ENCODE results near the gene GNG5.
"Not testable (repeated sequence)": the region's sequence is repeated elsewhere in the genome, so short reads cannot be mapped to it uniquely, and the experiment has no call there.

GNG5 gene

DNA sequence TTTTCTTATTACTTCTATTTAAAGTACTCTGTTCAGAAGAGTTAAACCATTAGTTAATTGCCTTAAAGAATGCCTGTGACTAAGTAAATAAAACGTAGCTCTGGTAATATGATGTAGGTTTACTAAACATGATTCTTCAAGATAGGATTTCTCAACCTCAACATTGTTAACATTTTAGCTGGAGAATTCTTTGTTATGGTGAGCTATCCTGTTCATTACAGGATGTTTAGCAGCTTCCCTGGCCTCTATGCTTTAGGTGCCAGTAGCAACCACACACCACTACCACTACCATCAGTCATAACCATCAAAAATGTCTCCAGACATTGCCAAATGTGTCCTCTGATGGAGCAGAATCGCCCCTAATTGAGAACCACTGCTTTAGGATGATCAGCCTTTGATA, 16.6 kb downstream of the GNG5 start:
- DNase-seq (ENCODE audit: low read depth in 2 of 2): no peak

DNA sequence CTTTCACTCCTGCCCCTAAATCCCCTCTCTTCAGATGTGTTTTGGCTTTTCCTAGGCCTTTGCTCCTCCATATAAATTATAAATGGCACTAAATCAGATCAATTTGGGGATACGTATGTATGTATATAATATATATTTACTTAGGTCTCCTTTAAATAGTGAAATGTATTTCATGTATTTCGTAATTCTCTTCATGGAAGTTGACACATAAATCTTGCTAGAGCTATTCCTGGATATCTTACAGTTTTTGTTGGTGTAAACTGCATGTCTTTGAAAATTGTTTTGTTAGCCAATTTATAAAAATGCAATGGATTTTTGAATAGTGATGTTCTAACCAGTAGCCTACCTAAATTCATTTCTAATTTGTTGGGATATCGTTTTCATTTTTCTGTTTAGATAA, 18.3 kb downstream of the GNG5 start:
- DNase-seq (ENCODE audit: low read depth in 2 of 2): no peak

DNA sequence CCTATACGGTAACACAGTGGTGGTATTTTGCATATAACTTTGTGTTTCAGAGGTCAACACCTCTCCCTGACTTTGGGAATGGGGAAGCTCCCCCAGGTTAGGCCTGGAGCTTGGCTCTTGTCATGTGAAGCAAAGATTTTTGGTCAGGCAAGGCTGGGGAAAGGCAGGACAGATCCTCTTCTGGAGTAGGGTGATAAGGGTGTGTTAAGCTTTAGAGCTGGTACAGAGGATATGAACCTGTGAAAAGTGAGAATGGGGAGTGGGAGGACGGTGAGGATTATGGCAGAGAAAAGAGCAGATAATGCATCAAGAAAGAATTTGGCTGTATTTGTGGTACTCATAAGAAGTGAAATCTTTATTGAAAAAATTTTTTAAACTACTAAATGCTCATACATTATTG, 25.1 kb downstream of the GNG5 start:
- no peak for DNase-seq (ENCODE audit: low read depth in 2 of 2)

DNA sequence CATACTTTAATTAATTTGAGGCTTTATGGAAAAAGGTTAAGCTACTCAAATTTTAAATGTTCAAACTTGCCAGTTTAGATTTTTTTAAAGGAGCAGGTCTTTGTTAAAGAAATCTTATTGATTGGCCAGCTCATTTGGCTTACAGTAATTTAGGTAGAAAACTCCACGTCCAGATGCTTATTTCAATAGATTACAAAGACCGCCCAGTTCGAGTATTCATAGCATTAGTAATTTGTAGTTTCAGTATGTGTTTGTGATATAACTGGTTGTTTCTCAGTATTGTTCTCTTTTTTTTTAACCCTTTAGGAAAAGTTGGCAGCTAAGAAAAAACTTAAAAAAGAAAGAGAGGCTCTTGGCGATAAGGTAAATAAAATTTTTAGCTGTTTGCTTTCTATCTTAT, 25.7 kb downstream of the GNG5 start:
- no peak for DNase-seq (ENCODE audit: low read depth in 2 of 2)

DNA sequence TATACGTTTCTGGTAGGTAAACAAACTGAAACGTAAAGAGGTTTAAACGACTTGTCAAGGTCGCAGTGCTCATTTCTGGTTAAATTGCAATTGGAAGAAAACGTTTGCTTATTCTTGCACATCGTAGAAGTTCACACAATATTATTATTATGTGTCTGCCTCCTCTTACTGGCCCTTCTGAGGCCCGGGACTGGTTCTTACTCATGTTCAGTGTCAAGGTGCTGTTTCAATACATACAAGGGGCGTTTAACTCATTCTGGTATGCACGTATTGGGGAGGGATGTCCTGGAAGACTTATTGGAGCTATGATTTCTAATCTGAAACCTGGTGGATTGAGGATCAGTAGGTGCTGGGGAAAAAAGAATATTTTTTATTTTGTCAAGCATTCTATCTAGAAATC, 26.4 kb downstream of the GNG5 start:
- no peak for DNase-seq (ENCODE audit: low read depth in 2 of 2)

DNA sequence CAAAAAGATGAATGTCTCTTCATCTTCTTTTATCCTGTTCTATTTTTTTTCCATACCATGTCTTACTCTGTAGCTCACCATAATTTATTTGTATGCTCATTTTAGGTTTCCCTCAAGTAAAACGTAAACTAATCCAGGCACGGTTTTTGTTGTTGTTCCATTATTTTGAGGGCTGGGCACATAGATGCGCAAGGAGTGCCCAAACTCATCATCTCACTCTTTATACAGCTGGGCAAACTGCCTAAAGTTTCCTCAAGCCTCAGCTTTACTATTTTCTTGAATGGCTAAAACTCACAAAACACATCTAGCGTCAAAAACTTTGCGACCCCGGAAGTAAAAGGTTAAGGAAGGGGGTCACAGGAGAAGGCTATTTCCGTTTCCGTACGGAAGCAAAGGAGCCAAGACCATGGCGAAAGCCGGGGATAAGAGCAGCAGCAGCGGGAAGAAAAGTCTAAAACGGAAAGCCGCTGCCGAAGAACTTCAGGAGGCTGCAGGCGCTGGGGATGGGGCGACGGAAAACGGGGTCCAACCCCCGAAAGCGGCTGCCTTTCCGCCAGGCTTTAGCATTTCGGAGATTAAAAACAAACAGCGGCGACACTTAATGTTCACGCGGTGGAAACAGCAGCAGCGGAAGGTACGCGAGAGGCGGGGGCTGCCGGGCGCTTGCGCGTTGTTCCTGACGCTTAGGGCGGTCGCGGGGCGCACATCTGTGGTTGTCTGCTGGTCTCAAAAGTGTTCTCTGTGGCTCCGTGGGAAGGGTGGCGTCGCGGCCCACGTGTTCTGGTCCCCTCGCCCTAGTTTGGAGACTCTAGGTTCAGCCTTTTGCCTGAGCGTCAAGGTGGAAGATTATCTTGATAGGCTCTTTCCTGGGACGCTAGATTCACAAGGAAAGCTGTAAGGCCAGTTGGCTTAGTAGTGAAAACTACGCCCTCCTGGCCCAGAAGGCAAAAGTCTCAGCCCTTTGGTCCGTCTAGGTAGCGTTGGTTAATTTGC, 27.2 kb downstream of the GNG5 start, which contains the start of gene RPF1:
TSS of gene RPF1 (plus strand) at position 391 of the 993 bp plus-strand sequence. CDS start at position 407, 16 bp downstream.
- peak; percentile 74 to 75 for DNase-seq (ENCODE audit: low read depth in 2 of 2)

DNA sequence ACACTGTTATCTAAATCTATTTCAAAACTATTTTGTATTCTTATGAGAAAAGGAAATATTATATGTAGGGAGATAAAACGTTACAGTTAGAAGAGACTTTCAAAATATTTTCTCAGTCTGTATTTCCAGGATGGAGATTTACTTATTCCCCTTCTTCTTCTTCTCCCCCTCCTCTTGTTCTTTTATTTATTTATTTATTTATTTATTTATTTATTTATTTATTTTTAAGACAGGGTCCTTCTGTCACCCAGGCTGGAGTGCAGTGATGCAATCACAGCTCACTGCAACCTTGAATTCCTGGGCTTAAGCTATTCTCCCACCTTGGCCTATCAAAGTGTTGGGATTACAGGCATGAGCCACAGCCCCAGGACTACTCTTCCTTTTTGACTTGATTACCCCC, 30.2 kb downstream of the GNG5 start:
- no peak for DNase-seq (ENCODE audit: low read depth in 2 of 2)

DNA sequence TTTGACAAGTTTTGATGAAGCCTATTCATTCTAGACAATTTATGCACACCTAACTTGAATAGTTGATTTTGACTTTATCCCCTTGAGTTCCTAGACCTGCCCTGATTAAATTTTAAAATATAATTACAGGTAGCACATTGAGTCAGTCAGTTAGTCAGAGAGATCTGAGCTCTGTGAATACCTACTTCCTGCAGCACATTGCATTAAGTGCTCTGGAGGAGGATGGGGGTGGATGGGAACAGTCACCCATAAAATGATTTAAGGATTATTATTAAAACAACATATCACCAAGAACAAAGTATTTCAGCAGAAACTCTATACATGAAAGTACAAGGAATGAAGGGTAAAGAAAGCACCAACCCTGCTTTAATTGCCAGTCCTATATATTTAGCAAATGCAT, 39.1 kb downstream of the GNG5 start:
- no peak for DNase-seq (ENCODE audit: low read depth in 2 of 2)

DNA sequence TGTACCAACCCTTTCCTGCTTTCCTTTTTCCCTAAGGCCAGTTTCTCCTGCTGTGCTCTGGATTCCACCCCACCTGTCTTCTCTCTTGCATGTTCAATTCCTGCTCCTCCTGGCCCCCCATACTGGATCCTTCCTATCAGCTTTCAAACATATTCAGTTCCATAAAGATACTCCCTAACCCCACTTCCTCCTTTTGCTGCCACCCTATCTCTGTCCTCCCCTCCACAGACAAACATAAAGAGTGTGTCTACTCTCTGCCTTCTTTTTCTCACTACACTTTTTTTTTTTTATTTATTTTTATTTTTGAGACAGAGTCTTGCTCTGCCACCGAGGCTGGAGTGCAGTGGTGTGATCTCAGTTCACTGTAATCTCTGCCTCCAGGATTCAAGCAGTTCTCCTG, 44.3 kb downstream of the GNG5 start:
- no peak for DNase-seq (ENCODE audit: low read depth in 2 of 2)

DNA sequence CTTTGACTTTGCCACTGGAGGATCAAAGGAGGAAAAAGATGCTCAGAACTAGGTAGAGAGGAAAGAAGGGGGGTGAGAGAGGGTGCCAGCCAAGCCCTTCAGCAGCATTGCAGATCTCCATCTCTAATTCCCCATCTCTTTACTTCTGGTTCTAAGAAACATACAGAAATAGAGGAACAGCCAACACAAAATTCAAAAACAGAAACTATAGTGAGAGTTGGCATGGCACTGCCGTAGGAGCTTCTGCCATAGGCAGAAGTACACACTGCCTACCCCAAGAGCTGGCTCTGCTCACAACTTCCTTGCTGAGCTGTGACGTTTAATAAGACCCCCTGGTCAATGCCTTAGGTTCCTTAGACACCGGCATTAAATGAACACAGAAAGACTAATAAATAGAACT, 53.9 kb downstream of the GNG5 start:
- no peak for DNase-seq (ENCODE audit: low read depth in 2 of 2)

DNA sequence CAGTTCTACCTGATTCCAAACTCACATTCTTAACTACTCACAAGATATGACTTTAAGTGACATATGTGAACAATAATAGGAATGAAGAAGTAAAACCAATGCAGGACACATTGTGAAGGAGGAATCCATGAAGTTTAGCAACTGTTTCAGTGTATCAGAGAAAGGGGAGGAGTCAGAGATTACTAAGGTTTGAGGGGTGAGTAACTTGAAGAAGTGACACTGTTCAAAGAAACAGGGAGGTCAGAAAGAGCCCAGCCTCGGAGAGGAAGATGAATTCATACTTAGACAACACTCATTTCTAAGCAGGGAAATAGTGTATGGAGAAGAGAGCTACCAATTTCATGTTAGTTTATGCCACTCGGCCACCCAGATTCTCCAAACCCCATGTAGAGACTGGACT, 55.5 kb downstream of the GNG5 start:
- DNase-seq (ENCODE audit: low read depth in 2 of 2): no peak

DNA sequence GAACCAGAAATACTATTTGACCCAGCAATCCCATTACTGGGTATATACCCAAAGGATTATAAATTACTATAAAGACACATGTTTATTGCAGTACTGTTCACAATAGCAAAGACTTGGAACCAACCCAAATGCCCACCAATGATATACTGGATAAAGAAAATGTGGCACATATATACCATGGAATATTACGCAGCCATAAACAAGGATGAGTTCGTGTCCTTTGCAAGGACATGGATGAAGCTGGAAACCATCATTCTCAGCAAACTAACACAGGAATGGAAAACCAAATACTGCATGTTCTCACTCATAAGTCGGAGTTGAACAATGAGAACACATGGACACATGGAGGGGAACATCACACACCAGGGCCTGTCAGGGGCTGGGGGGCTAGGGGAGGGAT, 57.7 kb downstream of the GNG5 start:
- DNase-seq (ENCODE audit: low read depth in 2 of 2): not testable (repeated sequence)
